Measurements from ENCODE around the gene POLR1B.

DNA sequence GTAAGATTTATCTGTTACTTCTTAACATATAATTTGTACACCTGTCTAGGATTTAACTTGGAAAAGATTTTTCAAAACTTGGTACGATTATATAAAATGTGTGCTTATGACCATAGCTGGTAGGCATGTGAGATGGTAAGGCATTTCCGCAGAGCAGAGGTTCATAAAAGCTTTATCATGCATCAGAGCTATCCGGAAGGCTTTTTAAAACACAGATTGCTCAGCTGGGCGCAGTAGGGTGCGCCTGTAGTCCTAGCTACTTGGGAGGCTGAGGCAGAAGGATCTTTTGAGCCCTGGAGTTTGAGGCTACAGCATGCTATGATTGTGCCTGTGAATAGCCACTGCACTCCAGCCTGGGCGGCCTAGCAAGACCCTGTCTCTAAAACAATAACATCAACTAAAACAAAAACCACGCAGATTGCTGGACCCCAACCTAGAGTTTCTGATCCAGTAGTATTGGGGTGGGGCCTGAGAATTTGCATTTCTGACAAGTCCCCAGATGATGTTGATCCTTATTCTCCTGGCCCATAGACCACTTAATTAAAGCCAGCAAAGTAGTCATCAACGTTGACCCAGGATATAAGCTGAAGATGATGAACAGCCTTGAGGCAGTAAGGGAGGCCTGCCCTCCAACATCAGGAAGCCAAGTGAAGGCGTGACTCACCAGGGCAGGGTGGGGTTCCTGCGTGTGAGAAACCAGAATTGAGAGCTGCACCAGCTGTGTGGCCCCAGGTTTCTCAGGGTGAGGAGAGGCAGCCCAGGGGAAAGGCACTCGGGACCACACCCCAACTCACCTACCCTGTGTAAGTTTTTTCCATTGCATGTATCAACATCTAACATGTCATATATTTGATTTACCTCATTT lies 81.9 kb downstream of the POLR1B start:
- TF ChIP-seq, protein P1, sequence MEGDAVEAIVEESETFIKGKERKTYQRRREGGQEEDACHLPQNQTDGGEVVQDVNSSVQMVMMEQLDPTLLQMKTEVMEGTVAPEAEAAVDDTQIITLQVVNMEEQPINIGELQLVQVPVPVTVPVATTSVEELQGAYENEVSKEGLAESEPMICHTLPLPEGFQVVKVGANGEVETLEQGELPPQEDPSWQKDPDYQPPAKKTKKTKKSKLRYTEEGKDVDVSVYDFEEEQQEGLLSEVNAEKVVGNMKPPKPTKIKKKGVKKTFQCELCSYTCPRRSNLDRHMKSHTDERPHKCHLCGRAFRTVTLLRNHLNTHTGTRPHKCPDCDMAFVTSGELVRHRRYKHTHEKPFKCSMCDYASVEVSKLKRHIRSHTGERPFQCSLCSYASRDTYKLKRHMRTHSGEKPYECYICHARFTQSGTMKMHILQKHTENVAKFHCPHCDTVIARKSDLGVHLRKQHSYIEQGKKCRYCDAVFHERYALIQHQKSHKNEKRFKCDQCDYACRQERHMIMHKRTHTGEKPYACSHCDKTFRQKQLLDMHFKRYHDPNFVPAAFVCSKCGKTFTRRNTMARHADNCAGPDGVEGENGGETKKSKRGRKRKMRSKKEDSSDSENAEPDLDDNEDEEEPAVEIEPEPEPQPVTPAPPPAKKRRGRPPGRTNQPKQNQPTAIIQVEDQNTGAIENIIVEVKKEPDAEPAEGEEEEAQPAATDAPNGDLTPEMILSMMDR (IDR thresholded peaks at IDR 0.05 in 4 of 5, conservative IDR thresholded peaks at IDR 0.05 in 1 of 5), result no peak
- no peak for TF ChIP-seq POLR2A (IDR thresholded peaks at IDR 0.05)

Measured in gastrocnemius medialis (tissue), 4 donors.